Common myeloid progenitor, CD34-positive (primary cell): ENCODE data around the gene SCN1B.
"Not testable (repeated sequence)": the region's sequence is repeated elsewhere in the genome, so short reads cannot be mapped to it uniquely, and the experiment has no call there.

ENCODE experiments used
- CTCF ChIA-PET: fragments of 350-600 bp; sonication (Branson Sonifier 250); formaldehyde crosslinking; loops from one replicate; lab custom pipeline; 2021; ENCODE audit warnings: antibody characterized with exemption; lab: Charles Lee
- POLR2A ChIA-PET: fragments of 350-600 bp; sonication (Branson Sonifier 250); formaldehyde crosslinking; loops from one replicate; lab custom pipeline; 2021; ENCODE audit warnings: antibody characterized with exemption; lab: Charles Lee
- DNase-seq, 3 donors: peaks; one replicate each; pipeline versions ENCODE4 v3.0.0 to v3.0.0-alpha.2; 2013
- H3K27ac ChIP-seq, 2 experiments: 1 replicate in 1 of 2; 2 replicates in 1 of 2; pipeline ENCODE4 v1.7.0; 2013; ENCODE audit warnings: inconsistent platforms in 2 of 2, low read length in 2 of 2, mild to moderate bottlenecking in 2 of 2, low read depth in 1 of 2, moderate library complexity in 1 of 2; ENCODE audit not compliant: severe bottlenecking in 2 of 2, insufficient read depth in 1 of 2, poor library complexity in 1 of 2
- H3K27me3 ChIP-seq, 5 experiments: replicated peaks in 2 of 5; 1 replicate in 3 of 5; 2 replicates in 2 of 5; pipeline versions ENCODE4 v1.6.1 to v1.7.0; 2013; ENCODE audit warnings: low read length in 4 of 5, mild to moderate bottlenecking in 2 of 5, moderate library complexity in 2 of 5, inconsistent platforms in 1 of 5; ENCODE audit not compliant: insufficient read depth in 5 of 5, control insufficient read depth in 4 of 5
- H3K36me3 ChIP-seq, 4 experiments: 1 replicate in 2 of 4; 2 replicates in 2 of 4; pipeline versions ENCODE4 v1.6.1 to v1.7.0; 2013; ENCODE audit warnings: low read length in 3 of 4, control low read depth in 1 of 4, mild to moderate bottlenecking in 1 of 4; ENCODE audit not compliant: control insufficient read depth in 4 of 4, insufficient read depth in 4 of 4
- H3K4me1 ChIP-seq, 4 experiments: 1 replicate in 3 of 4; 2 replicates in 1 of 4; pipeline versions ENCODE4 v1.6.1 to v1.7.1; 2013; ENCODE audit warnings: low read length in 3 of 4, mild to moderate bottlenecking in 3 of 4, control low read depth in 1 of 4, inconsistent platforms in 1 of 4, moderate library complexity in 1 of 4; ENCODE audit not compliant: control insufficient read depth in 4 of 4, insufficient read depth in 4 of 4; ENCODE audit errors: control extremely low read depth in 1 of 4
- H3K4me3 ChIP-seq, 7 experiments: 1 replicate in 4 of 7; 2 replicates in 3 of 7; pipeline versions ENCODE4 v1.5.1 to v1.7.0; 2013; ENCODE audit warnings: mild to moderate bottlenecking in 7 of 7, low read length in 6 of 7, moderate library complexity in 6 of 7, inconsistent platforms in 2 of 7, low read depth in 2 of 7, control low read depth in 1 of 7; ENCODE audit not compliant: insufficient read depth in 4 of 7, control insufficient read depth in 1 of 7; ENCODE audit errors: extremely low read depth in 1 of 7
- H3K9me3 ChIP-seq, 5 experiments: 1 replicate in 4 of 5; 2 replicates in 1 of 5; pipeline versions ENCODE4 v1.6.1 to v1.7.1; 2013; ENCODE audit warnings: low read length in 4 of 5, mild to moderate bottlenecking in 2 of 5, inconsistent platforms in 1 of 5, low read depth in 1 of 5, moderate library complexity in 1 of 5; ENCODE audit not compliant: control insufficient read depth in 4 of 5, insufficient read depth in 2 of 5; ENCODE audit errors: control extremely low read depth in 1 of 5
- WGBS: methylation state at CpG from one replicate; pipeline ENCODE4 v1.1.5; 2013; ENCODE audit not compliant: insufficient coverage; 5-methylcytosine and 5-hydroxymethylcytosine counted together

SCN1B gene

GRCh38 chr19:35046461-35046860 is 16.2 kb downstream of the SCN1B start:
- Histone ChIP-seq H3K9me3 (no peaks in the 10 kb centered on the region), H3K4me1 (peaks cover 0 to 55% (median 50%) of the 10 kb centered on the region in 4 experiments), H3K36me3 (no peaks in the 10 kb centered on the region), H3K27ac (no peak overlapping the region), H3K4me3 (no peak overlapping the region), H3K27me3 (no peaks in the 10 kb centered on the region)
- CTCF ChIA-PET: interaction anchor here (0.7 to 4.6 kb wide), 12 partner anchors 8 to 155 kb away, joined by 3 to 44 read pairs (median 3); no protein-coding TSS in a partner anchor
- 100% methylated on average over 3 of the region's 5 CpGs for WGBS
- POLR2A ChIA-PET: interaction anchor here (0.5 to 1.5 kb wide), 4 partner anchors 9 to 624 kb away, joined by 3 read pairs; no protein-coding TSS in a partner anchor
- DNase-seq: no peak

GRCh38 chr19:35048911-35049411 is 18.7 kb downstream of the SCN1B start:
- Histone ChIP-seq H3K9me3 (no peaks in the 10 kb centered on the region), H3K4me3 (no peak overlapping the region), H3K27me3 (no peaks in the 10 kb centered on the region), H3K4me1 (peaks cover 0 to 46% (median 38%) of the 10 kb centered on the region in 4 experiments), H3K36me3 (no peaks in the 10 kb centered on the region), H3K27ac (no peak overlapping the region)
- 81% methylated on average over 12 of the region's 12 CpGs for WGBS
- POLR2A ChIA-PET: interaction anchor here (1.1 kb wide), 1 partner anchor 11 kb away, joined by 3 read pairs; no protein-coding TSS in a partner anchor
- CTCF ChIA-PET: interaction anchor here (0.8 to 1.4 kb wide), 7 partner anchors 10 to 93 kb away, joined by 3 to 5 read pairs (median 3); no protein-coding TSS in a partner anchor
- DNase-seq: no peak

GRCh38 chr19:35049456-35049855 is 19.2 kb downstream of the SCN1B start:
- Histone ChIP-seq H3K36me3 (no peaks in the 10 kb centered on the region), H3K4me1 (peaks cover 0 to 45% (median 36%) of the 10 kb centered on the region in 4 experiments), H3K27me3 (no peaks in the 10 kb centered on the region), H3K27ac (no peak overlapping the region), H3K4me3 (no peak overlapping the region), H3K9me3 (no peaks in the 10 kb centered on the region)
- ChIA-PET POLR2A (interaction anchor here (1.1 kb wide), 1 partner anchor 11 kb away, joined by 3 read pairs; no protein-coding TSS in a partner anchor), CTCF (interaction anchor here (1.1 to 2.0 kb wide), 4 partner anchors 9 to 92 kb away, joined by 3 to 6 read pairs (median 4); no protein-coding TSS in a partner anchor)
- 95% methylated on average over 3 of the region's 5 CpGs for WGBS
- DNase-seq: no peak

- WGBS: 100% methylated on average over 2 of the region's 2 CpGs
- H3K36me3 ChIP-seq, H3K27me3 ChIP-seq, H3K27ac ChIP-seq, H3K4me3 ChIP-seq, POLR2A ChIA-PET, DNase-seq, H3K9me3 ChIP-seq: not testable (repeated sequence)
- peaks cover 0 to 34% (median 25%) of the 10 kb centered on the region in 4 experiments for H3K4me1 ChIP-seq
- CTCF ChIA-PET: interaction anchor here (1.5 to 2.1 kb wide), 5 partner anchors 20 to 122 kb away, joined by 3 to 9 read pairs (median 6); no protein-coding TSS in a partner anchor
Measured at GRCh38 chr19:35050662-35051061, 20.4 kb downstream of the SCN1B start.

DNA sequence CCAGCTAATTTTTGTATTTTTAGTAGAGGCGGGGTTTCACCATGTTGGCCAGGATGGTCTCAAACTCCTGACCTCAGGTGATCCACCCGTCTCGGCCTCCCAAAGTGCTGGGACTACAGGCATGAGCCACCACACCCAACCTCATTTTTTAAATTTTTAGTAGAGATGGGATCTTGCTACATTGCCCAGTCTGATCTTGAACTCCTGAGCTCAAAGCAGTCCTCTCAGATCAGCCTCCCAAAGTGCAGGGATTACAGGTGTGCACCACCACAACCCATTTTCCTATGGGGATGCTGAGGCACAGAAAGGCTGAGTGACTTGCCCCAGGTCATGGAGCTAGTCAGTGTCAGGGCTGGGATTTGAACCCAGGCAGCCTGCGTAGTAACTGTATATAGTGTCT is 21.0 kb downstream of the SCN1B start:
- H3K9me3 ChIP-seq, H3K27ac ChIP-seq, H3K4me3 ChIP-seq, H3K36me3 ChIP-seq, POLR2A ChIA-PET, DNase-seq, H3K27me3 ChIP-seq: not testable (repeated sequence)
- H3K4me1 ChIP-seq: peaks cover 0 to 32% (median 21%) of the 10 kb centered on the region in 4 experiments
- no CpG with 5 or more reads among the region's 4 CpGs for WGBS
- CTCF ChIA-PET: interaction anchor here (1.0 to 2.1 kb wide), 6 partner anchors 13 to 121 kb away, joined by 3 to 9 read pairs (median 5); no protein-coding TSS in a partner anchor

- CTCF ChIA-PET: interaction anchor here (1.0 to 2.1 kb wide), 4 partner anchors 13 to 120 kb away, joined by 3 to 9 read pairs (median 6); no protein-coding TSS in a partner anchor
- Histone ChIP-seq H3K27ac (no peak overlapping the region), H3K9me3 (no peaks in the 10 kb centered on the region), H3K36me3 (no peaks in the 10 kb centered on the region), H3K27me3 (no peaks in the 10 kb centered on the region), H3K4me1 (peaks cover 0 to 28% (median 18%) of the 10 kb centered on the region in 4 experiments), H3K4me3 (no peak overlapping the region)
- POLR2A ChIA-PET: no interaction called here
- 98% methylated on average over 5 of the region's 5 CpGs for whole genome bisulfite sequencing
- no peak for DNase-seq
Measured at GRCh38 chr19:35051796-35052195, 21.5 kb downstream of the SCN1B start.

GRCh38 chr19:35052599-35053190 is 22.4 kb downstream of the SCN1B start:
- no peak overlapping the region for H3K27ac ChIP-seq
- no peak overlapping the region for H3K4me3 ChIP-seq
- H3K4me1 ChIP-seq: peaks cover 0 to 19% (median 9%) of the 10 kb centered on the region in 4 experiments
- no peaks in the 10 kb centered on the region for H3K9me3 ChIP-seq
- no peaks in the 10 kb centered on the region for H3K36me3 ChIP-seq
- WGBS: 100% methylated on average over 4 of the region's 8 CpGs
- DNase-seq: no peak
- POLR2A ChIA-PET: no interaction called here
- no peaks in the 10 kb centered on the region for H3K27me3 ChIP-seq
- CTCF ChIA-PET: interaction anchor here (0.6 to 5.6 kb wide), 2 partner anchors 8 to 83 kb away, joined by 4 to 44 read pairs; no protein-coding TSS in a partner anchor
